Activated CD4-positive, alpha-beta T cell treated with anti-CD3 and anti-CD28 coated beads, Interleukin-2, amount 10 ng/mL, durations not matched to agents 7 days and 5 days (primary cell): ENCODE measurements around the gene EMP2. TPM values are rescaled to one million over a fixed set of nuclear protein-coding genes. Genes with fewer than 3 reads are reported as not detected.
"Not testable (repeated sequence)": the region's sequence is repeated elsewhere in the genome, so short reads cannot be mapped to it uniquely, and the experiment has no call there.

Experiments used
- CTCF ChIA-PET: fragments of 350-600 bp; sonication (Branson Sonifier 250); formaldehyde crosslinking; loops from one replicate; lab custom pipeline; 2021; ENCODE audit warnings: antibody characterized with exemption; lab: Charles Lee
- POLR2A ChIA-PET: fragments of 350-600 bp; sonication (Branson Sonifier 250); formaldehyde crosslinking; loops from one replicate; lab custom pipeline; 2021; ENCODE audit warnings: antibody characterized with exemption; lab: Charles Lee
- DNase-seq: peaks from one replicate; pipeline ENCODE4 v3.0.0-alpha.2; 2020
- H3K27ac Mint-ChIP-seq: one replicate; pipeline ENCODE4 v1.8.0; 2021; ENCODE audit warnings: mild to moderate bottlenecking, moderate library complexity, mixed read lengths
- H3K27me3 Mint-ChIP-seq: one replicate; pipeline ENCODE4 v1.8.0; 2021; ENCODE audit warnings: mixed read lengths
- H3K36me3 Mint-ChIP-seq: one replicate; pipeline ENCODE4 v1.8.0; 2021; ENCODE audit warnings: low read depth, mixed read lengths
- H3K4me1 Mint-ChIP-seq: one replicate; pipeline ENCODE4 v1.8.0; 2021; ENCODE audit warnings: mixed read lengths
- H3K4me3 Mint-ChIP-seq: one replicate; pipeline ENCODE4 v1.8.0; 2021; ENCODE audit warnings: mild to moderate bottlenecking, moderate library complexity, mixed read lengths
- H3K9me3 Mint-ChIP-seq: one replicate; pipeline ENCODE4 v1.8.0; 2021; ENCODE audit warnings: mixed read lengths
- total RNA-seq, 2 experiments: library from RNA; stranded (reverse); gene quantifications; one replicate each; pipeline ENCODE4 v1.2.3, GENCODE V29; 2021

The EMP2 gene
- total RNA-seq, 2 experiments from 2014 or later: not detected

DNA sequence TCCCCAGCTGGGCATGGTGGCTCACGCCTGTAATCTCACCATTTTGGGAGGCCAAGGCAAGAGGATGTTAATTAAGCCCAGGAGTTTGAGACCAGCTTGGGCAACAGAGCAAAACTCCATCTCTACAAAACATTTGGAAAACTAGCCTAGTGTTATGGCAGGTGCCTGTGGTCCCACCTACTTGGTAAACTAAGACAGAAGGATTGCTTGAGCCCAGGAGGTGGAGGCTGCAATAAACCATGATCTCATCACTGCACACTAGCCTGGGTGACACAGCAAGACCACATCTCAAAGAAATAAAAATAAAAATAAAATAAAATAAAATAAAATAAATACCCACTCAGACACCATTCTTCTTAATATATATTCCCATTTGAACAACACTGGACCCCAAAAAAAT is 32.0 kb downstream of the EMP2 start:
- Mint-ChIP-seq H3K4me3 (no peak overlapping the region), H3K36me3 (no peaks in the 10 kb centered on the region), H3K27ac (no peak overlapping the region), H3K27me3 (peaks cover 12% of the 10 kb centered on the region), H3K4me1 (peaks cover 5% of the 10 kb centered on the region), H3K9me3 (peaks cover 11% of the 10 kb centered on the region)
- DNase-seq: no peak
- ChIA-PET POLR2A (no interaction called here), CTCF (interaction anchor here (0.6 kb wide), 1 partner anchor 245 kb away, joined by 3 read pairs; no protein-coding TSS in a partner anchor)

DNA sequence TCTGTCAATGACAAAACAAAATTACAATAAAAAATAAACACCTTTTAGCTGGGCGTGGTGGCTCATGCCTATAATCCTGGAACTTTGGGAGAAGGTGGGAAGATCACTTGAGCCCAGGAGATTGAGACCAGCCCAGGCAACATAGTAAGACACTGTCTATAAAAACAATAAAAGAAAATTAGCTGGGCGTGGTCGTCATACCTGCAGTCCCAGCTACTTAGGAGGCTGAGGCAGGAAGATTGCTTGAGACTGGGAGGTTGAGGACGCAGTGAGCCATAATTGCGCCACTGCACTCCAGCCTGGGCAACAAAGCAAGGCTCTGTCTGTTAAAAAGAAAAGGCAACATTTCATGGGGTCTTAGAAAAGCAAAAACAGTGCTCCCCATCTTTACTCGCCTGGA is 32.7 kb downstream of the EMP2 start:
- Mint-ChIP-seq H3K27ac (no peak overlapping the region), H3K27me3 (peaks cover 5% of the 10 kb centered on the region), H3K4me3 (no peak overlapping the region), H3K9me3 (peaks cover 11% of the 10 kb centered on the region), H3K36me3 (no peaks in the 10 kb centered on the region), H3K4me1 (no peaks in the 10 kb centered on the region)
- CTCF ChIA-PET: no interaction called here
- DNase-seq: no peak
- POLR2A ChIA-PET: no interaction called here

DNA sequence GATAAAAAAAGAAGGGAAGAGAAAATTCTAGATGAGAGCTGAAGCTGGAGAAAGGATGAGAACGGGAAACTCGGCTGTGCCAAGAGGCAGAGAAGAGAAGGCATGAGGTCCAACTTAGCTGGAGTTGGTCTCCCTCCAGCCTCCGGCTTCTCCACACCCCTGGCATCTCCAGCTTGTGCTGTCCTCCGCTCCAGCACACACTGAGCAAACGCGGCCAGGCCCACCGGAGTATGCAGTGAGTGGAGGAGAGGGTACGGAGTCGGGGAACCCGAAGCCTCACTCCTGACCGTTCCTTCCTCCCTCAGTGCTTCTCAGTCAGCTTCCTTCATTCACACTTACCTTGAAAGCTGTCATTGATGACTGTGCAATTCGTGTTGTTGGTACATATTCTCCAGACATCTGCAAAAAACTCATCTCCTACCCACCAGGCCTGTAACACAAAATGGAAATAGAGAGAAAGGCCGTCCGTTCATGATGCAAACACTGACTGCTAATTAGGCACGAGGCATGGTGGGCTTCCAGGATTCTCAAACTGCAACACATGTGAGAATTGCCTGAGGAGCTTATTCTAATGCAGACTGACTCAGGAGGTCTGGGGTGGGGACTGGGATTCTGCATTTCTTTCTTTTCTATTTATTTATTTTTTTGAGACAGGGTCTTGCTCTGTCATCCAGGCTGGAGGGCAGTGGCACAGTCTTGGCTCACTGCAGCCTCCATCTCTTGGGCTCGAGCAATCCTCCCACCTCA is 37.0 kb downstream of the EMP2 start:
- ChIA-PET CTCF (no interaction called here), POLR2A (no interaction called here)
- no peaks in the 10 kb centered on the region for H3K36me3 Mint-ChIP-seq
- H3K9me3 Mint-ChIP-seq: peaks cover 4% of the 10 kb centered on the region
- no peak for DNase-seq
- no peak overlapping the region for H3K4me3 Mint-ChIP-seq
- no peaks in the 10 kb centered on the region for H3K27me3 Mint-ChIP-seq
- no peaks in the 10 kb centered on the region for H3K4me1 Mint-ChIP-seq
- no peak overlapping the region for H3K27ac Mint-ChIP-seq

DNA sequence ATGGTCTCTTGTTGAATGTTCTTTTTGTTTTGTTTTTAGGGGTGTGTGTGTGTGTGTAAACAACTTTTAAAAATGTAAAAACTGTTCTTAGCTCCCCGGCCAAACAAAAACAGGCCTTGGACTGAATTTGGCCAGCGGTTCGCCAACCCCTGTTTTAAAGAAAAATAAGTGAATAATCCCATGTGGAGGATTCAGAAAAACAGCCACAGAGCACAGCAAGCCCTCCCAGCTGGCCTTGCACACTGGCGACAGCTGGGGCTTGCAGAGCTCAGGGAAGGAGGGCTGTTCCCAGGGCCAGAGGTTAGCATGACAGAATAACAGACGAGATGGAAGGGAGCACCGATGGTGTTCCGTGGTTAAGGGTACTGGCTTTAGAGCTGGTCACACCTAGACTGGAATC is 39.0 kb downstream of the EMP2 start:
- POLR2A ChIA-PET: no interaction called here
- Mint-ChIP-seq H3K4me1 (no peaks in the 10 kb centered on the region), H3K27ac (no peak overlapping the region), H3K9me3 (no peaks in the 10 kb centered on the region), H3K36me3 (no peaks in the 10 kb centered on the region), H3K27me3 (no peaks in the 10 kb centered on the region), H3K4me3 (no peak overlapping the region)
- CTCF ChIA-PET: interaction anchor here (0.6 kb wide), 1 partner anchor 9 kb away, joined by 5 read pairs; no protein-coding TSS in a partner anchor
- no peak for DNase-seq

DNA sequence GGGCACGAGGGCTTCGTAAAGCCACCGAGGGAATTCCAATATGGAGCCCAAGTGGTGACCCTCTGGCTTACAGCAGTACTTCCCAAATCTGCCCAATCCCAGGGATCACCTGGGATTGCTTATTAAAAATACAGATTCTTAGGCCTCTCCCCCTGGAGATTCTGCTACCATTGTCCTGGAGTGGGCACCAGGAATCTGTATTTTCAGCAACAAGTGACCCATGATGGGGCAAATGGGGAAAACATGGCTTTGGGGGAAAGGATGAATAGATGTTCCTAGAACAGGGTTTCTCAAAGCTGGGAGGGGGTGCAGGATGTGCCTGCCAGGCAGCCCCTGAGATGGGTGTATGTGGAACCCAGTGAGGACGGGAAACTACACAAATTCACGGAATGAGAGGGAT is 40.6 kb downstream of the EMP2 start:
- ChIA-PET CTCF (no interaction called here), POLR2A (no interaction called here)
- H3K27me3 Mint-ChIP-seq: no peaks in the 10 kb centered on the region
- H3K4me3 Mint-ChIP-seq: no peak overlapping the region
- H3K27ac Mint-ChIP-seq: no peak overlapping the region
- no peak for DNase-seq
- no peaks in the 10 kb centered on the region for H3K9me3 Mint-ChIP-seq
- no peaks in the 10 kb centered on the region for H3K4me1 Mint-ChIP-seq
- no peaks in the 10 kb centered on the region for H3K36me3 Mint-ChIP-seq

DNA sequence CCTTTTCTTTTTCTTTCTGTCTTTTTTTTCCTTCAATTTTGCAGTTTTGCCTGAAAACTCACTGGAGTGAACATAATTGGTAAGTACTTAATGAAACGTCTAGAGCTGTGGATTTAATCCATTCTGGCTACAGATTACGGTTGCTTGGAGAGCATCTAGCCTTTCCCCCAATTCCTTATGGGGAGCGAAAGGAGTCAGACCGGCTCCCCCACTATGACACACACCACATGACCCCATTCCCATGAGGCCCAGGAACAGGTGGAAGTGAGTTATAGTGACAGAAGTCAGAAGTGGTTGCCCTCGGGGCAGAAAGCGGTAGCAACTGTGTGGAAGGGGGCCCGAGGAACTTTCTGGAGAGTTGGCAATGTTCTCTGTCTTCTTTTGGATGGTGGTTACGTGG is 41.2 kb downstream of the EMP2 start:
- CTCF ChIA-PET: no interaction called here
- Mint-ChIP-seq H3K27me3 (no peaks in the 10 kb centered on the region), H3K27ac (no peak overlapping the region), H3K4me3 (no peak overlapping the region), H3K4me1 (no peaks in the 10 kb centered on the region), H3K9me3 (no peaks in the 10 kb centered on the region), H3K36me3 (no peaks in the 10 kb centered on the region)
- DNase-seq: no peak
- POLR2A ChIA-PET: no interaction called here

DNA sequence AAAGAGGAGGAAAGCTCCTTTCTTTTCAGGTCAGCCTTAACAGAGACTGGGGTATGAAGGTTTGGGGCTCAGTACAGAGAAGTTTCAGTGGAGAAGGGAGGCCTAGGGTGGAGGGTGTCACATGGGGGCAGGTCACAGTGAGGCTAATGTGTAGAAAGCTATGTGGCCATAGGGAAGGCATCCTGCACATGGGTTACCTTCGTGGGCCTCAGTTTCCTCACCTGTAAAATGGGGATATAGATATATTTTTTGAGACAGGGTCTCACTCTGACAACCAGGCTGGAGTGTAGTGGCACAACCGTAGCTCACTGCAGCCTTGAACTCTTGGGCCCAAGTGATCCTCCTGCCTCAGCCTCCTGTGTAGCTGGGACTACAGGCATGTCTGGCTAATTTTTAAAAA is 41.8 kb downstream of the EMP2 start:
- H3K4me3 Mint-ChIP-seq: no peak overlapping the region
- H3K4me1 Mint-ChIP-seq: no peaks in the 10 kb centered on the region
- no peaks in the 10 kb centered on the region for H3K9me3 Mint-ChIP-seq
- DNase-seq: no peak
- H3K36me3 Mint-ChIP-seq: no peaks in the 10 kb centered on the region
- no peak overlapping the region for H3K27ac Mint-ChIP-seq
- H3K27me3 Mint-ChIP-seq: no peaks in the 10 kb centered on the region
- ChIA-PET POLR2A (no interaction called here), CTCF (no interaction called here)

DNA sequence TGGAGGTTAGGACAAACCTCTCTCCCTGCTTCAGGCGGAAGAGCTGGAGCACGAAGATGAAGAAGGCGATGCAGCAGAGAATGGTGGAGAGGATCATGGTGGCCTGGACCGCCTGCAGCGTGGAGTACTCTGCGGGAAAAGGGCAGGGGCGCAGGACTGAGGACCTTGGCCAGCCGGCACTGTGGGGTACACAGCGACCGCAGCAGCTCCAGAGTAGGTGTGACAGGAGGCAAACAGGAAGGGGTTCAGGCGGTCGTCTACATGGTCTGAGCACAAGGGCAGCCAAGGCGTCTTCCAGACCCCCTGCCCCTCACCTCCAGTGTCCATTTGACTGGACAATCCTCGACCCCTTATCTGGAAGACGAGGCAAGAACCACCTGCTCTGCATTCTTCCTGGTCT is 42.5 kb downstream of the EMP2 start:
- CTCF ChIA-PET: no interaction called here

DNA sequence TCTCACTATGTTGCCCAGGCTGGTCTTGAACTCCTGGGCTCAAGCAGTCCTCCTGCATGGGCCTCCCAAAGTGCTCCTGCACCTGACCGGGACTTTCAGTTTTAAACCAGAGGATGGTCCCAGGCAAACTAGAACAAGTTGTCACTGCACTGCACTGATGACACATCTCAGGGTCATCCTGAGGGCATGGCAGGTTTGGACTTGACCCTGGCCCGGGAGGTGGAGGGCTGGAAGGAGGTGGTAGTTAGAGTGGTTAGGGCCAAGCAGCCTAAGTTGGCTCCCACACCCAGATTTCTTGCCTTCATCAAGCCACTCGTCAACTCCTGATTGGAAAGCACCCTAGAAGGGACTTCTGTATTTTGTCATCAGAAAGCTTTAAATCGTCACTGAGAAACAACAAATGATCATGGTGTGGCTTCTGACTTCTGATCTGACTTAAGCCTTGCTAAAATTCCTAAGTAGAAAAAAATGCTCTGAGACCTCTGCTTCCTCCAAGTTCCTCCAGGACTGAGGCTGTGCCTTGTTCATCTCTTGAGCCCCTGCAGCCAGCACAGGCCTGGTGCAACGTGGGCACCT is 43.5 kb downstream of the EMP2 start:
- no peaks in the 10 kb centered on the region for H3K9me3 Mint-ChIP-seq
- no peaks in the 10 kb centered on the region for H3K4me1 Mint-ChIP-seq
- CTCF ChIA-PET: interaction anchor here (0.6 kb wide), 1 partner anchor 12 kb away, joined by 3 read pairs; no protein-coding TSS in a partner anchor
- no peak overlapping the region for H3K27ac Mint-ChIP-seq
- no peaks in the 10 kb centered on the region for H3K27me3 Mint-ChIP-seq
- POLR2A ChIA-PET: no interaction called here
- no peak overlapping the region for H3K4me3 Mint-ChIP-seq
- no peaks in the 10 kb centered on the region for H3K36me3 Mint-ChIP-seq
- DNase-seq: no peak

More for the DNA sequence above, 42.5 kb downstream of the EMP2 start:
- Mint-ChIP-seq H3K36me3 (no peaks in the 10 kb centered on the region), H3K4me3 (no peak overlapping the region), H3K27ac (no peak overlapping the region), H3K9me3 (no peaks in the 10 kb centered on the region), H3K27me3 (no peaks in the 10 kb centered on the region), H3K4me1 (no peaks in the 10 kb centered on the region)
- DNase-seq: no peak
- POLR2A ChIA-PET: no interaction called here

DNA sequence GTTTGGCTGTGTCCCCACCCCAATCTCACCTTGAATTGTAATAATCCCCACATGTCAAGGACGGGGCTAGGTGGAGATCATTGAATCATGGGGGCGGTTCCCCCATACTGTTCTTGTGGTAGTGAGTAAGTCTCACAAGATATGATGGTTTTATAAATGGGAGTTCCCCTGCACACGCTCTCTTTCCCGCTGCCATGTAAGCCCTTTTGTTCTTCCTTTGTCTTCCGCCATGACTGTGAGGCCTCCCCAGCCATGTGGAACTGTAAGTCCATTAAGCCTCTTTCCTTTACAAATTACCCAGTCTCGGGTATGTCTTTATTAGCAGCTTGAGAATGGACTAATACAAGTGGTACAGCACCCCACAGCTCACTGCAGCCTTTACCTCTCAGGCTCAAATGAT is 44.1 kb downstream of the EMP2 start:
- H3K27ac Mint-ChIP-seq, H3K9me3 Mint-ChIP-seq, POLR2A ChIA-PET, DNase-seq, H3K27me3 Mint-ChIP-seq, H3K4me3 Mint-ChIP-seq, H3K4me1 Mint-ChIP-seq, H3K36me3 Mint-ChIP-seq, CTCF ChIA-PET: not testable (repeated sequence)

DNA sequence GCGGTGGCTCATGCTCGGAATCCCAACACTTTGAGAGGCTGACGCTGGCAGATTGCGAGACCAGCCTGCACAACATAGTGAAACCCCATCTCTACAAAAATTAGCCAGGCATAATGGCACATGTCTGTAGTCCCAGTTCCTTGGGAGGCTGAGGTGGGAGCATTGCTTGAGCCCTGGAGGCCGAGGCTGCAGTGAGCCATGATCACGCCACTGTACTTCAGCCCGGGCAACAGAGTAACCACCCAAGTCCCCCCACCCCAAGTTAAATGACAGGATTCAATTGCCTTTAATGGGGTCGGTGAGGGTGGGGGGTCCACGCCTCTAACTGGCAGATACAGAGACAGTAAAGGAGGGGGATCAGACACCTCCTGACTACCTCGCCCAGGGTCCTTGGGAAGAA is 44.9 kb downstream of the EMP2 start:
- no peaks in the 10 kb centered on the region for H3K36me3 Mint-ChIP-seq
- ChIA-PET CTCF (no interaction called here), POLR2A (no interaction called here)
- H3K4me1 Mint-ChIP-seq: no peaks in the 10 kb centered on the region
- DNase-seq: no peak
- no peak overlapping the region for H3K4me3 Mint-ChIP-seq
- H3K9me3 Mint-ChIP-seq: no peaks in the 10 kb centered on the region
- H3K27me3 Mint-ChIP-seq: no peaks in the 10 kb centered on the region
- no peak overlapping the region for H3K27ac Mint-ChIP-seq

DNA sequence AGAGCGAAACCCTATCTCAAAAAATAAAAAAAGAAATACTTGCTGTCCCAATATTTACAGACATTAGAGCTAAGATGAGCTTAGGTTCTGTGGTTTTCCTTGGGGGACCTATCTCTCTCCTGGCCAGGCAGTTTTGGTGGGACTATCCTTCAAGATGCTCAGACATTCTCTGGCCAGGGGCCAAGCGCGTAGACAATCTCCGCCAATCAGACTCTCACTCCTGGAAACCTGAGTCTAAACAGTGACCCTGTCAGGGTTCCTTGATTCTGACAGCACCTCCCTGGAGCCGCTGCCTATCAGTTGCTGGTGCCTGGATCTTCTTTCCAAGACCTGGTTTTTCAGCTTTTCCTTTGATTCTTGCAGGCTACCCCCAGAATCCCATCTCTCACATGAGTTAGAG is 45.6 kb downstream of the EMP2 start:
- CTCF ChIA-PET: no interaction called here
- no peaks in the 10 kb centered on the region for H3K27me3 Mint-ChIP-seq
- POLR2A ChIA-PET: no interaction called here
- no peak for DNase-seq
- H3K36me3 Mint-ChIP-seq: no peaks in the 10 kb centered on the region
- H3K9me3 Mint-ChIP-seq: no peaks in the 10 kb centered on the region
- no peak overlapping the region for H3K27ac Mint-ChIP-seq
- H3K4me1 Mint-ChIP-seq: peaks cover 4% of the 10 kb centered on the region
- H3K4me3 Mint-ChIP-seq: no peak overlapping the region

DNA sequence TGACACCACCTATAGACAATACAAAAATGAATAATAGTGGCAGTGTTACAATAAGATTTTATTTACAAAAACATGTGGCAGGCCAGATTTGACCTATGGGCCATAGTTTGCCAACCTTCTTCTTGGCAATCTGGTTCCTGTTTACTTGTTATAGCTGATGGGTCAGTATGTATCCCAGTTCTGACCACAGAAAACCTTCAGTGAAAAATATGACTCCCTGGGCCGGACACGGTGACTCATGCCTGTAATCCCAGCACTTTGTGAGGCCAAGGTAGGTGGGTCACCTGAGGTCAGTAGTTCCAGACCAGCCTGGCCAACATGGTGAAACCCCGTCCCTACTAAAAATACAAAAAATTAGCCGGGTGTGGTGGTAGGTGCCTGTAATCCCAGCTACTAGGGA is 46.8 kb downstream of the EMP2 start:
- DNase-seq, H3K36me3 Mint-ChIP-seq, H3K4me3 Mint-ChIP-seq, H3K27ac Mint-ChIP-seq, POLR2A ChIA-PET, H3K27me3 Mint-ChIP-seq, CTCF ChIA-PET, H3K9me3 Mint-ChIP-seq, H3K4me1 Mint-ChIP-seq: not testable (repeated sequence)

DNA sequence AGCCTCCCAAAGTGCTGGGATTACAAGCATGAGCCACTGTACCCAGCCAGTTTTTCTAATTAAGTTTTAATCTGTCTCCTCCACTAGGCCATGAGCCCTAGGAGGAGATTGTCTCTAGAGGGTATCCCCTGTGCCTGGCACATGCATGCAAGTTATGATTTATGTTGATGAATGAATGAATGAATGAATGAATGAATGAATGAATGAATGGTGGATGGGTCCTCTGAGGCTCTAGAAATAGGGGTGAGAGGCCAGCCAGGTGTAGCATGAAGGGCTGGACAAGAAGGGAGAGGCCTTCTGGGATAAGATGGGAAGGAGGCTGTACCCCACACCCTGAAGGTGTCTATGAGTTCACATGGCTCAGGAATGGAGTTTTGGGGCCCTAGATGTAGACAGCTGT is 48.8 kb downstream of the EMP2 start:
- CTCF ChIA-PET: no interaction called here
- no peaks in the 10 kb centered on the region for H3K9me3 Mint-ChIP-seq
- no peaks in the 10 kb centered on the region for H3K36me3 Mint-ChIP-seq
- no peak for DNase-seq
- H3K4me1 Mint-ChIP-seq: peaks cover 4% of the 10 kb centered on the region
- H3K27me3 Mint-ChIP-seq: no peaks in the 10 kb centered on the region
- H3K4me3 Mint-ChIP-seq: no peak overlapping the region
- POLR2A ChIA-PET: no interaction called here
- no peak overlapping the region for H3K27ac Mint-ChIP-seq
